ENCODE results near the gene SEPHS2. TPM values are rescaled to one million over a fixed set of nuclear protein-coding genes. Genes with fewer than 3 reads are reported as not detected.
"Not testable (repeated sequence)": the region's sequence is repeated elsewhere in the genome, so short reads cannot be mapped to it uniquely, and the experiment has no call there.

The SEPHS2 gene
- total RNA-seq, 1 experiment from 2014 or later = 4.9 TPM

DNA sequence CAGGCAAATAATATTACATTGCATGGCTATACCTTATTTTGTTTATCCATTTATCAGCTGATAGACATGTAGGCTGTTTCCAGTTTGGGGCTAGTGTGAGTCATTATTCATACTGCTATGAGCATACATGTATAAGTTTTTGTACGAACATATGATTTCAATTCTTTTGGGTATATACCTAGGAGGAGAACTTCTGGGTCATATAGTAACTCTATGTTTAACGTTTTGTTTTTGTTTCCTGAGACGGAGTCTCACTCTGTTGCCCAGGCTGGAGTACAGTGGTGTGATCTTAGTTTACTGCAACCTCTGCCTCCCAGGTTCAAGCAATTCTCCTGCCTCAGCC is 24.5 kb upstream of the SEPHS2 start:
- no peak for DNase-seq (ENCODE audit: low spot score)

DNA sequence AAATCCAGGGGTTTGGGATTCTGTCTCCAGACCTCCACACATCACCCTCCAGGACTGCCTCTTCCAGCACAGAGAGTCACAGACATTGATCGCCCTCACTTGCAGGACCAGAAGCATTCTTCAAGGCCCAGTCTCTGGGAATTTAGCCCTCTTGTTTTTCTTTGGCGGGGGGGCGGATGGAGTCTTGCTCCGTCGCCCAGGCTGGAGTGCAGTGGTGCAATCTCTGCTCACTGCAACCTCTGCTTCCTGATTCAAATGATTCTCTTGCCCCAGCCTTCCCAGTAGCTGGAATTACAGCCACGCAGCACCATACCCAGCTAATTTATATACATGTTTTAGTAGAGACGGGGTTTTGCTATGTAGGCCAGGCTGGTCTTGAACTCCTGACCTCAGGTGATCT is 18.4 kb upstream of the SEPHS2 start:
- DNase-seq (ENCODE audit: low spot score) = no peak

DNA sequence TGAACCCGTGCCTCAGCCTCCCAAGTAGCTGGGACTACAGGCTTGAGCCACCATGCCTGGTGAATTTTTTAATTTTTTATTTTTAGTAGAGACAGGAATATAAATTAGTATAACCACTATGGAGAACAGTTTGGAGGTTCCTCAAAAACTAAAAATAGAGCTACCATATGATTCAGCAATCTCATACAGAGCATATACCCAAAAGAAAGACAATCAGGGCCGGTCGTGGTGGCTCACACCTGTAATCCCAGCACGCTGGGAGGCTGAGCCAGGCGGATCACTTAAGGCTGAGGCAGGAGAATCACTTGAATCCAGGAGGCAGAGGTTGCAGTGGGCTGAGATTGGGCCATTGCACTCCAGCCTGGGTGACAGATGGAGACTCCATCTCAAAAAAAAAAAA is 15.8 kb upstream of the SEPHS2 start:
- DNase-seq (ENCODE audit: low spot score) = not testable (repeated sequence)

- DNase-seq (ENCODE audit: low spot score) = no peak
Observed at GRCh38 chr16:30459456-30459855, 13.8 kb upstream of the SEPHS2 start.

DNA sequence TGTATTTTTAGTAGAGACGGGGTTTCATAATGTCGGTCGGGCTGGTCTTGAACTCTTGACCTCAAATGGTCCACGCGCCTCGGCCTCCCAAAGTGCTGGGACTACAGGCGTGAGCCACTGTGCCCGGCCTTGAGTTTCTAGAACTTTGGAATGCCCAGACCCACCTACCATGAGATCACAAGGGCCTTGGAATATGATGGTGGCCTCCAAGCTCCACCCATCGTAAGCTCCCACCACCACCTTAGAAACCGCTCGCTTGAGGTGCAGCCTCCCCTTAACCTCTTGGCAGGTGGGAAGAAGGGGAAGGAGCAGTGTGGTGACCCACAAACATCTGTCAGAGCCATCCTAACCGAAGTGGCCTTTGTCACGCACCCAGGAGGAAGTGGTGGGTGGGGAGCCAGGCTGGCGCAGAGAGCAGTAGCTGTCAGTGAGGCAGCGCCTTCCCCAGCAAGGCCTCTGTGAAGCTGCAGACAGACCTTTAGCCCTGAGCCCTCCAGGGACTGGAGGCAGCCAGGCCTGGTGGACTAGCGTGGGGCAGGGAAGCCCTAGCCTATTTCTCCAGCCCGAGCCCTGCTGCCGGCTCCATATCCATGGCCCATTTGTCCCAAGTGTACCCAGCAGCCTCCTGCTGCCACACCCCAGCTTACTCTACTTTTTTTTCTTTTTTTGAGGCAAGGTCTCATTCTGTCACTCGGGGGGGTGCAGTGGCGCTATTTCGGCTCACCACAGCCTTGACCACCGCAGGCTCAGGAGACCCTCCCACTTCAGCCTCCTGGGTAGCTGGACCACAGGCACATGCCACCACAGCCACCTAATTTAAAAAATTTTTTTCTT is 13.1 kb upstream of the SEPHS2 start:
- DNase-seq (ENCODE audit: low spot score) = no peak

- no peak for DNase-seq (ENCODE audit: low spot score)
Observed at GRCh38 chr16:30457743-30458560, 12.3 kb upstream of the SEPHS2 start.

DNA sequence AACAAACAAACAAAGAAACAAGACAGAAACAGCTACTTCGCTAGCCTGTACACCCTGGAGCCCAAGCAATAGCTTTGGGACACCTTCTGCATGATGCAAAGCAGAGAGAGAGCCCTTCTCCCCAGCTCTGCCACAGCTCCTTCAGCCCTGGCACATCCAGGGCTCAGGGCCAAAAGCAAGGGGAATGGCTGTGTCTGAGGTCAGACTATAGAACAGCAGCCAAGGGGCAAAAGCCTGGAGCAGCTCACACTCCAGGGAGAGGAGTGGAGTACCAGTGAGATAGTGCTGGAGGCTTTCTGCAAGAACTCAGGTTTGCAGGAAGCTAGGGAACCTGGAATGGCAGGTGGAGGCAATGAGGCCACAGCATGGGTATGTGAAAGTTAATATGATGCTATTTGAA is 11.6 kb upstream of the SEPHS2 start:
- no peak for DNase-seq (ENCODE audit: low spot score)

DNA sequence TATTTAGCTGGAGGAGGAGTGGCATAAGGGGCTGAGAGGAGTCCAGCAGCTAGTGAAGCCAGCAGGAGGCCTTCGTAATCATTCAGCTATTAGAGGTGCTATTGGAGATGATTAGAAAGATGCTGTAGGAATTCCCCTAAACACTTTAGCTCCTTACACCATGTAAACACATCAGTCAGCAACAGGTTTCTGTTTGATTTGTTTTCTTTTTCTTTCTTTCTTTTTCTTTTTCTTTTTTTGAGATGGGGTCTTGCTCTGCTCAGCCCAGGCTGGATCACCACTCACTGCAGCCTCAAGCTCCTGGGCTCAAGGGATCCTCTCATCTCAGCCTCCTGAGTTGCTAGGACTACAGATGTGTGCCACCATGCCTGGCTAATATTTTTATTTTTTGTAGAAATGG is 10.6 kb upstream of the SEPHS2 start:
- DNase-seq (ENCODE audit: low spot score) = no peak

- DNase-seq (ENCODE audit: low spot score) = not testable (repeated sequence)
Observed at GRCh38 chr16:30452709-30453580, 7.3 kb upstream of the SEPHS2 start.

- DNase-seq (ENCODE audit: low spot score) = no peak
Observed at GRCh38 chr16:30449116-30449435, 3.4 kb upstream of the SEPHS2 start.

DNA sequence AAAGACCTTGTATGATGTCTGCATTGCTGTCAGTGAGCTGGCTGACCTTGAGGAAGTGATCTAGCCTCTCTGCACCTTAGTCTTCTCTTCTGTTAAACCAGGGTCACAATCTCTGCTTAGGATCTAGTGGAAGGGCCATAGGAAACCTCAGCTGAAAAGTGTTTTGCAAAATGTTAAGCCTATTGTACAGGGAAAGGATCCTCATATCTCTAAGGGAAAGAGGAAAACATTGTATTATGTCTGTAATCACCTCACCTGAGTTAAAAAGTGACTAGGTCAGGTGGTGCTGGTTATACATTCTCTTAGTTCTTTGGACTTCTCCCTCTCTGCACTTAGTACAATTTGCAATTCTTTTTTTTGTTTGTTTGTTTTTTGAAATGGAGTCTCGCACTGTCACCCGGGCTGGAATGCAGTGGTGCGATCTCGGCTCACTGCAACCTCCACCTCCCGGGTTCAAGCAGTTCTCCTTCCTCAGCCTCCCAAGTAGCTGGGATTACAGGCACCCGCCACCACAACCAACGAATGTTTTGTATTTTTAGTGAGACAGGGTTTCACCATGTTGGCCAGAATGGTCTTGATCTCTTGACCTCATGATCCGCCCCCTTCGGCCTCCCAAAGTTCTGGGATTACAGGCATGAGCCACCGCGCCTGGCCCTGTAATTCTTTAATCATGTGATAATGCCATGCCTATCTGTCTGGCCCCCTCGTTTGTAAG is 2.0 kb upstream of the SEPHS2 start:
- no peak for DNase-seq (ENCODE audit: low spot score)

- no peak for DNase-seq (ENCODE audit: low spot score)
Observed at GRCh38 chr16:30446203-30446595, 525 bp upstream of the SEPHS2 start.

DNA sequence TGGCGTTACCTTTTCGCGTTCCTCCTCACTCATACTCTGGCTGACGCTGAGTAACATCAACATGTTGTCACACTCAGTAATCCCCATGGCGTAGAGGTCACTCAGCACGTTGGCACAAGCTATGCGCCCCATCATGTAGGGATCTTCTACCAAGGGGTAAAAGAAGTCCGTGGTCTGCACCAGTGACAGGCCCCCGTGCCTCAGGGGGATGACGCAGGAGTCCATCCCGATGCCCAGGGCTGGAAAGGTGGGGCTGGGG is 596 bp downstream of the SEPHS2 start:
- no peak for DNase-seq (ENCODE audit: low spot score)

GRCh38 chr16:30444231-30445148 is 1.2 kb downstream of the SEPHS2 start:
- no peak for DNase-seq (ENCODE audit: low spot score)

- DNase-seq (ENCODE audit: low spot score) = no peak
Observed at GRCh38 chr16:30443631-30444030, 2.0 kb downstream of the SEPHS2 start.

DNA sequence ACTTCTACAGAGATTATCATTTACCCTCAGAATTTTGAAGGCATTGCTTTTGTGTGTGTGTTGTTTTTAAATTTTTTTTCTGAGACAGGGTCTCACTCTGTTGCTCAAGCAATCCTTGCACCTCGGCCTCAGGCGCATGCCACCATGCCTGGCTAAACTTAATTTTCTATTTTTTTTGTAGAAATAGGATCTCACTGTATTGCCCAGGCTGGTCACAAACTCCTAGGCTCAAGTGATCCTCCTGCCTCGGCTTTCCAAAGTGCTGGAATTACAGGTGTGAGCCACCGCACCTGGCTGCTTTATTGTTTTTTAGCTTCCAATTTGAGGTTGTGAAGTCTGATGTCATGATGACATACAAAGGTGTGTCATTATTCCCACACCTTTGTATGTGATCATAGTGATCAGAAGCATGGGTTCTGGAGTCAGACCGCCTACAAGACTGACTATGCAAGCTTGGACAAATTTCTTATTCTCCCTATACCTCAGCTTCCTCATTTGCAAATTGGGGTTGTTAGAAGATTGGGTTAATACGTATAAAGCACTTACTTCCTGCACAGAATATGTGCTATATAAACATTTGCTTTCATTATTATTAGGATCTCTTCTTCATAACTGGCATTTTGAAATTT is 5.8 kb downstream of the SEPHS2 start:
- no peak for DNase-seq (ENCODE audit: low spot score)

DNA sequence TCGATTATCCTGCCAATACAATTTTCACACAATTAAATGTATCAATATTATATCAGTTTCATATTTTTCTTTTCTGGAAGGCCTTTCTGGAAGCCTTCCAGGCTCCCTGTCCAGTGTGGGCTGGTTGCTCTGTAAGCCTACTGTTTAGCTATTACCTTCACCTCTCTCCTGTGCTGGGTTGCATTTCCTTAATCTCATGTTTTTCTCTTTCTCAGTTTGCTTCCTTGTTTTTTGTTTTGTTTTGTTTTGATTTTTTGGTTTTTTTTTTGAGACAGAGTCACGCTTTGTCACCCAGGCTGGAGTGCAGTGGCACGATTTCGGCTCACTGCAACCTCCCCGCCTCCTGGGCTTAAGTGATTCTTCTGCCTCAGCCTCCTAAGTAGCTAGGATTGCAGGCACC is 6.8 kb downstream of the SEPHS2 start:
- DNase-seq (ENCODE audit: low spot score) = no peak

GRCh38 chr16:30437511-30438046 is 8.1 kb downstream of the SEPHS2 start:
- DNase-seq (ENCODE audit: low spot score) = no peak

DNA sequence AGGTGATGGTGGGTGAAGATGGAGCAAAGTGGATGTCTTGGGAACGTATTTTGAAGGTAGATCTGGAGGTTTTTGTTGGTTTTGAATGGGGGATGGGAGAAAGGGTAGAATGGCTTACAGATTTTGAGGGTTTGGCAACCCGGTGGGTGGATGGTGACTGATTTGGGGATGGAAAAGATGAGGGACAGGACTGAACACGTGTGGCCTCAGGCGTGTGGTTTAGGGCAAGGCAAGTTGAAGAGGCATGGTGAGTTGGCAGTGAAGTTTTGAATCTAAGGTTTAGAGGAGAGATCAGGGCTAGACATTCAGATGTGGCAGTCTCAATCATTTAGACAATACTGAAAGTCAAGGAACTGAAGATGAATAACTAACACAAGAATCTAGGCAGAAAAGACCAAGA is 10.8 kb downstream of the SEPHS2 start:
- no peak for DNase-seq (ENCODE audit: low spot score)

DNA sequence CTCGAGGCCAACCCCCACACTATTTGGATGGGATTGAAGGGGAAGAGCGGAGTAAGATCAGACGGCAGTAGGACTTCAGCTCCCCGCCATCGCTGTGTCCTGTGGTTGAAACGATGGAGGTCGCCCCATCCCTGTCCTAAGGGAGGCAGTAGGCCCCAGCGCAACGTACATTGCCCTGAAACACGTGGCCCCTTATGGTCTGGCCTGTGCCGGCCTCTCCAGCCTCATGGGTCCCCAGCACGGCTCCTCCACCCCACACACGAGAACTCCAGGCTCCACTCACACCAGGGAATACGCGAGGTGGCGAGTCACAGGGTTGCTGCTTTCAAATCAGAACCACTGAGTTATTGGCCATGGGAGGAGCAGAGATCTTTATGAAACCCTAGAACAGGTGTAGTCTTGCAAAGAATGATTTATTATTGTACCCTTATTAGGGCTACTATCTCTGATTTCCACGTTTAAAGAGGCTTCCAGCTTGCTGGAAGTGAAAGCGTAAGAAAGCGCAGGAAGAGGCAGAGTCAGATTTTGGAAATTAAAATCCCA is 15.2 kb downstream of the SEPHS2 start:
- DNase-seq (ENCODE audit: low spot score) = no peak

All from A172 (cell line).